Ectodermal cell (in vitro differentiated cells): ENCODE results near the gene BTBD18.
A peak's percentile ranks its signal among the peaks of the same experiment; 100 is the strongest.

Experiments
- H3K27ac ChIP-seq: 2 replicates; pipeline ENCODE4 v1.7.0; 2013; ENCODE audit warnings: mild to moderate bottlenecking, low read depth, low read length; ENCODE audit not compliant: insufficient read depth, poor library complexity, severe bottlenecking
- H3K27me3 ChIP-seq: 2 replicates; pipeline ENCODE4 v1.7.0; 2013; ENCODE audit warnings: mild to moderate bottlenecking, low read length; ENCODE audit not compliant: insufficient read depth, control insufficient read depth, poor library complexity, severe bottlenecking
- H3K36me3 ChIP-seq: one replicate; pipeline ENCODE4 v1.7.0; 2013; ENCODE audit warnings: low read length; ENCODE audit not compliant: control insufficient read depth, insufficient read depth
- H3K4me1 ChIP-seq: one replicate; pipeline ENCODE4 v1.7.0; 2013; ENCODE audit warnings: low read length; ENCODE audit not compliant: control insufficient read depth, insufficient read depth
- H3K4me3 ChIP-seq: 2 replicates; pipeline ENCODE4 v1.7.0; 2013; ENCODE audit warnings: low read depth, low read length, control low read depth; ENCODE audit not compliant: insufficient read depth
- H3K9me3 ChIP-seq: 2 replicates; pipeline ENCODE4 v1.7.0; 2013; ENCODE audit warnings: mild to moderate bottlenecking, low read length, moderate library complexity; ENCODE audit not compliant: control insufficient read depth
- WGBS, 2 experiments: methylation state at CpG; one replicate each; pipeline ENCODE4 v1.1.7; 2013; ENCODE audit warnings: missing lambda C conversion rate in 2 of 2; 5-methylcytosine and 5-hydroxymethylcytosine counted together

The BTBD18 gene

DNA sequence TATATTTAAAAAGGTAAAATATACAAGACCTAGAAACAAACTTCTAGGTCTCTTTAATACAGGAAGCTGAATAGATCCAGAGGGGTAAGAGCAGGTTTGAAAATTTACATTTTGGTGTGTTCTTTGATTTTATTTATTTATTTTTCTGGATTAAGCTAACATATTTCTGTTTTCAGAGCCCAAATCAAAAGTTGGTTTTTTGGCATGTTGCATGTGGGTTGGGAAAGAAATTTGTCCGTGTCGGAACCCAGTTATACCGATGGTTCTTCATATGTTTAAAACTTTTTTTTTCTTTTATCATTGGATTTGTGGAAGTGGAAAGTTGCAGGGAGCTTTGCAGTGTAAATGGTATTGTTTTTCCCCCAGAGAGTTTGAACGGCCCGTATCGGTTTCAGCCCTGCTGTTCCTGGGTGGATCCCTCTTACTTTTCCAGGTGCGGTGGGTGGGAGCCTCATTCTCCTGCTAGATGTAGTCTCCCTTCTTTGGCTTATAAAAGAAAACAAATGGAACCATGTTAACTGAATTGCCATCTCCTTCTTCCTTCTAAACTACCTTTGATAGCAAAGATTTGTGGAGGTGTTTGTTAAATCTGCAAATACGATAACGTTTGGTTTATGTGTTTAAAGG is 10.7 kb upstream of the BTBD18 start:
- Histone ChIP-seq H3K4me1 (peaks cover 3% of the 10 kb centered on the region), H3K9me3 (no peaks in the 10 kb centered on the region), H3K4me3 (peak overlapping the region; percentile 45), H3K27me3 (no peaks in the 10 kb centered on the region), H3K36me3 (no peaks in the 10 kb centered on the region), H3K27ac (peak overlapping the region; percentile 88)
- WGBS, 2 experiments = 1 to 2% methylated on average over 7 to 9 of the region's 9 CpGs

- no peaks in the 10 kb centered on the region for H3K9me3 ChIP-seq
These were observed 9.9 kb upstream of the BTBD18 start, which contains the start of gene CTNND1 for GRCh38 chr11:57761301-57762234. Gene CTNND1 (plus strand): TSS chr11:57761802. CDS start chr11:57791479, 29,677 bp downstream.

GRCh38 chr11:57758174-57758573 is 6.6 kb upstream of the BTBD18 start:
- no peaks in the 10 kb centered on the region for H3K4me1 ChIP-seq
- H3K9me3 ChIP-seq = no peaks in the 10 kb centered on the region
- no peaks in the 10 kb centered on the region for H3K27me3 ChIP-seq
- no peaks in the 10 kb centered on the region for H3K36me3 ChIP-seq
- H3K27ac ChIP-seq = no peak overlapping the region
- H3K4me3 ChIP-seq = no peak overlapping the region
- 94 to 98% methylated on average over 2 to 3 of the region's 3 CpGs for WGBS, 2 experiments

More at GRCh38 chr11:57761301-57762234, 9.9 kb upstream of the BTBD18 start, which contains the start of gene CTNND1:
- Histone ChIP-seq H3K4me1 (peaks cover 3% of the 10 kb centered on the region), H3K27ac (peak within 1 kb of the TSS; percentile 88), H3K36me3 (no peaks in the 10 kb centered on the region), H3K4me3 (peak within 1 kb of the TSS; percentile 45), H3K27me3 (no peaks in the 10 kb centered on the region)
- 14 to 15% methylated on average over 11 to 12 of the region's 13 CpGs for WGBS, 2 experiments

GRCh38 chr11:57752954-57753353 is 1.3 kb upstream of the BTBD18 start:
- no peaks in the 10 kb centered on the region for H3K9me3 ChIP-seq
- no peaks in the 10 kb centered on the region for H3K27me3 ChIP-seq
- no peak overlapping the region for H3K27ac ChIP-seq
- H3K4me1 ChIP-seq = no peaks in the 10 kb centered on the region
- 95 to 96% methylated on average over 30 of the region's 30 CpGs for WGBS, 2 experiments
- H3K4me3 ChIP-seq = no peak overlapping the region
- H3K36me3 ChIP-seq = no peaks in the 10 kb centered on the region

DNA sequence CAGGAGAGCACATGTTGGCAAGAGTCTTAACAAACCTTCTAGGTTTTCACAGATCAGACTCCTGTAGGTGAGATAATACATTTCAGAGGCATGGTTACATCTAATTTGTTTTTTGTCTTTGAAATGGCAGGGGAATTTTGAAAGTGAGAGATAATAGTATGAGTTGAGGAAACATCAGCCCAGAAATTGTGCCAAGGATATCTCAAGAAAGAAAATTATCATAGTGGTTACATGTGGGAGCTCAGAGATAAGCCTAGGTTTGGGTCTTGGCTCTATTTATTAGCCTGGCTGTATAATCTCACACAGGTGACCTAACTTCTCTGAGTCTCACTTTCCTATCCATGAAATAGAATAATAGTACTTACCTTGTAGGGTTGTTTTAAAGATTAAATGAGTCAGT is 443 bp downstream of the BTBD18 start:
- no peaks in the 10 kb centered on the region for H3K27me3 ChIP-seq
- no peaks in the 10 kb centered on the region for H3K9me3 ChIP-seq
- no peaks in the 10 kb centered on the region for H3K36me3 ChIP-seq
- no peaks in the 10 kb centered on the region for H3K4me1 ChIP-seq
- H3K27ac ChIP-seq = no peak overlapping the region
- H3K4me3 ChIP-seq = no peak overlapping the region

GRCh38 chr11:57746920-57747319 is 4.7 kb downstream of the BTBD18 start:
- peaks cover 28% of the 10 kb centered on the region for H3K36me3 ChIP-seq
- H3K27ac ChIP-seq = no peak overlapping the region
- WGBS, 2 experiments = 83 to 86% methylated on average over 1 of the region's 1 CpG

GRCh38 chr11:57745206-57745605 is 6.4 kb downstream of the BTBD18 start:
- Histone ChIP-seq H3K4me3 (no peak overlapping the region), H3K36me3 (peaks cover 28% of the 10 kb centered on the region), H3K27me3 (no peaks in the 10 kb centered on the region), H3K9me3 (no peaks in the 10 kb centered on the region), H3K4me1 (no peaks in the 10 kb centered on the region), H3K27ac (no peak overlapping the region)
- 91 to 97% methylated on average over 5 of the region's 5 CpGs for whole genome bisulfite sequencing, 2 experiments

More at GRCh38 chr11:57746920-57747319, 4.7 kb downstream of the BTBD18 start:
- Histone ChIP-seq H3K27me3 (no peaks in the 10 kb centered on the region), H3K4me1 (no peaks in the 10 kb centered on the region), H3K9me3 (no peaks in the 10 kb centered on the region), H3K4me3 (no peak overlapping the region)

- H3K27me3 ChIP-seq = no peaks in the 10 kb centered on the region
- 87 to 95% methylated on average over 2 of the region's 2 CpGs for WGBS, 2 experiments
- no peaks in the 10 kb centered on the region for H3K9me3 ChIP-seq
- H3K27ac ChIP-seq = no peak overlapping the region
- H3K4me3 ChIP-seq = no peak overlapping the region
- peaks cover 28% of the 10 kb centered on the region for H3K36me3 ChIP-seq
- H3K4me1 ChIP-seq = no peaks in the 10 kb centered on the region
These were observed 7.3 kb downstream of the BTBD18 start for GRCh38 chr11:57744357-57744756.

GRCh38 chr11:57742087-57742452 is 9.5 kb downstream of the BTBD18 start:
- peaks cover 32% of the 10 kb centered on the region for H3K36me3 ChIP-seq
- no peaks in the 10 kb centered on the region for H3K27me3 ChIP-seq
- H3K4me1 ChIP-seq = no peaks in the 10 kb centered on the region
- 5 to 7% methylated on average over 10 of the region's 10 CpGs for WGBS, 2 experiments
- no peak overlapping the region for H3K27ac ChIP-seq
- peak overlapping the region; percentile 97 for H3K4me3 ChIP-seq
- no peaks in the 10 kb centered on the region for H3K9me3 ChIP-seq
